OCI-M2 (cell line): ENCODE measurements around the gene OLIG1.

Source experiments
- DNase-seq: peaks from one replicate; lab custom pipeline; 2025; ENCODE audit not compliant: unreplicated experiment; lab: John Stamatoyannopoulos, UW

OLIG1 gene

DNA sequence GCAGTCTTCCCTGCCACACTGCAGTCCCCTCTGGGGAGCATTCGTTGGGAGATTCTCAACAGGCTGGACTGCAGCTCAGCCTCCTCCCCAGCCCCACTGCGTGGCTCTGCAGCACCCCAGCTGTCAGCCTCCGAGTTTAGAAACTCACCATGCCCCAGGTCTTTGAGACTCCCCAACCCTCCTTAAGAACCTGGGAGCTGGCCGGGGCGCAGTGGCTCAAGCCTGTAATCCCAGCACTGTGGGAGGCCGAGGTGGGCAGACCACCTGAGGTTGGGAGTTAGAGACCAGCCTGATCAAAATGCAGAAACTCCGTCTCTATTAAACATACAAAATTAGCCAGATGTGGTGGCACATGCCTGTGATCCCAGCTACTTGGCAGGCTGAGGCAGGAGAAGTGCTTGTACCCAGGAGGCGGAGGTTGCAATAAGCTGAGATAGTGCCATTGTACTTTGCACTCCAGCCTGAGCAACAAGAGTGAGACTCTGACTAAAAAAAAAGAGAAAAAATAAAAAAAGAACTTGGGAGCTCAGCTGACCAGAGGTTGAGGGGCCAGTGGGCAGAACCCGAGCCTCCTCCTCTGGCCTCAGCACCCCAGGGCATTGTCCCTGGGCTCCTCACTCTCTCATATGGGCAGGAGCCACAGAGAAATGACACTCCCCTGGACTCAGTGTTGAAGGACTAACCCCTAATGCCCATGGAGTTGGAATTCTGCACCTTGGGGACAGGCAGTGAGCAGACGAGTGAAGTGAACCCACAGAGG lies 38.6 kb upstream of the OLIG1 start:
- DNase-seq: no peak

DNA sequence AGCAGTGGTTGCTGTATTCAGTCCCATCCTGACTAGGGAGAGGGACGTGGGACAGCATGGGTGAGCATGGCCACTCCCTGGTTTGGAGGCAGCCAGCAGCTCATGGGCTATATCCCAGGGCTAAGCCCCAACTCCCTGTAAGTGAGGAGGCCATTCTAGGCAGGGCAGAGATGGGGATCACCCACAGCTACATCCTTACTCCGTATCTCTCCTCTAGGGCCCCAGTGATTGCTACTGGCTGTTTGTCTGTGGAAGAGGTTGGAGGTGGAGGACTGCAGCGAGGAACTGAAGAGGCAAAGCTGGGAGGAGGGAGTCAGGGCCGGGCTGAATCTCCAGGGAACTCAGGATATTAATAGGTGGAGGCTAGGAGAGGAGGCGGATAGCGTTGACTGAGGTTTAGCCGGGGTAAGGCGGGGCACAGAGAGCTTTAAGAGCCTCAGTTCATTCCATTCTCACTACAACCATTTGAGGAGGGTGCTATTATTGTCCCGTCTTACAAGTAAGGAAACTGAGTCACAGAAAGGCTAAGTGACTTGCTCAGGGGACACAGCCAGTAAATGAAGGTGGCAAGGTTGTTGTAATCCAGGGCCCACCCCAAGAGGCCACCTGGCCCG lies 37.4 kb upstream of the OLIG1 start:
- DNase-seq: no peak

DNA sequence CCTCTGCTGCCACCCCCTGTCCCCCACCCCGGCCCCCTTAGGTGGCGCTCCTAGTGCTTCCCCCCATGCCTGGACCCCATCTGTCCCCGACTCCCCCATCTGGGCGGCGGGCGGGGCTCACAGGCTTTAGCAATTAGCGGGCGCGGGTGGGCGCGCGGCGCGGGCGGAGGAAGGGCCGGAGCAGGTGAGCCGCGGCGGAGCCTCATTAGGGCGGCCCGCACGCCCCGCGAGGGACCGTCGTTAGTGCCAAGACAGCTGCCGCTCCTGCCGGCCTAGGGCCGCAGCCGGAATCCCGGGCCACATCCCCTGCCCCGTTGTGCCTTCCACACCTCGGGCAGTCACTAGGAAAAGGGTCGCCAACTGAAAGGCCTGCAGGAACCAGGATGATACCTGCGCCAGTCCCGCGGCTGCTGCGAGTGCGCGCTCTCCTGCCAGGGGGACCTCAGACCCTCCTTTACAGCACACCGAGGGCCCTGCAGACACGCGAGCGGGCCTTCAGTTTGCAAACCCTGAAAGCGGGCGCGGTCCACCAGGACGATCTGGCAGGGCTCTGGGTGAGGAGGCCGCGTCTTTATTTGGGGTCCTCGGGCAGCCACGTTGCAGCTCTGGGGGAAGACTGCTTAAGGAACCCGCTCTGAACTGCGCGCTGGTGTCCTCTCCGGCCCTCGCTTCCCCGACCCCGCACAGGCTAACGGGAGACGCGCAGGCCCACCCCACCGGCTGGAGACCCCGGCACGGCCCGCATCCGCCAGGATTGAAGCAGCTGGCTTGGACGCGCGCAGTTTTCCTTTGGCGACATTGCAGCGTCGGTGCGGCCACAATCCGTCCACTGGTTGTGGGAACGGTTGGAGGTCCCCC lies 36.6 kb upstream of the OLIG1 start:
- no peak for DNase-seq

DNA sequence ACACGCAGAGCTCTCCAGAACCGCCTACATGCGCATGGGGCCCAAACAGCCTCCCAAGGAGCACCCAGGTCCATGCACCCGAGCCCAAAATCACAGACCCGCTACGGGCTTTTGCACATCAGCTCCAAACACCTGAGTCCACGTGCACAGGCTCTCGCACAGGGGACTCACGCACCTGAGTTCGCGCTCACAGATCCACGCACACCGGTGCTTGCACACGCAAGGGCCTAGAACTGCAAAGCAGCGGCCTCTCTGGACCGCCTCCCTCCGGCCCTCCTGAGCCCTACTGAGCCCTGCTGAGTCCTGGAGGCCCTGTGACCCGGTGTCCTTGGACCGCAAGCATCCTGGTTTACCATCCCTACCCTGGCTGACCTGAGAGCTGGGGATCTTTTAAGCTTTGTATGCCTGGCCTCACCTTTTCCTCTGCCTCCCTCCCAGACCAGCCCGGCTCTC lies 36.0 kb upstream of the OLIG1 start:
- no peak for DNase-seq

DNA sequence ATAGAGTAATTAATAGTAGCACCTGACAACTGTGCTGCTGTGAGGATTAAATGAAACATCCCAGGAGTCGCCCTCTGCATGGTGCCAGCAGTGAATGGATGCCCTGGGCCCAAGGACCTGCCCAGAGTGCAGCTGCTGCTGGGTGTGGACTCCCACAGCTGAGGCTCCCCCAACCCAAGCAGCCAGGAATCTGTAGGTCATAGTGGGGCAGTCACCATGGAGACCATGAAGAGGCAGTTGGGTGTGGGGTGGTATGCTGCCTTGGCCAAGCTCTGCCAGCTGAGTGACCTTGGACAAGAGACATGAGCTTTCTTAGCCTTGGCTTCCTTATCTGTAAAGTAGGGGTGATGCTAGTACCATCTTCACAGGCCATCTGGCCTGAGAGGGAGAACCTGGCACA lies 34.8 kb upstream of the OLIG1 start:
- DNase-seq: no peak

DNA sequence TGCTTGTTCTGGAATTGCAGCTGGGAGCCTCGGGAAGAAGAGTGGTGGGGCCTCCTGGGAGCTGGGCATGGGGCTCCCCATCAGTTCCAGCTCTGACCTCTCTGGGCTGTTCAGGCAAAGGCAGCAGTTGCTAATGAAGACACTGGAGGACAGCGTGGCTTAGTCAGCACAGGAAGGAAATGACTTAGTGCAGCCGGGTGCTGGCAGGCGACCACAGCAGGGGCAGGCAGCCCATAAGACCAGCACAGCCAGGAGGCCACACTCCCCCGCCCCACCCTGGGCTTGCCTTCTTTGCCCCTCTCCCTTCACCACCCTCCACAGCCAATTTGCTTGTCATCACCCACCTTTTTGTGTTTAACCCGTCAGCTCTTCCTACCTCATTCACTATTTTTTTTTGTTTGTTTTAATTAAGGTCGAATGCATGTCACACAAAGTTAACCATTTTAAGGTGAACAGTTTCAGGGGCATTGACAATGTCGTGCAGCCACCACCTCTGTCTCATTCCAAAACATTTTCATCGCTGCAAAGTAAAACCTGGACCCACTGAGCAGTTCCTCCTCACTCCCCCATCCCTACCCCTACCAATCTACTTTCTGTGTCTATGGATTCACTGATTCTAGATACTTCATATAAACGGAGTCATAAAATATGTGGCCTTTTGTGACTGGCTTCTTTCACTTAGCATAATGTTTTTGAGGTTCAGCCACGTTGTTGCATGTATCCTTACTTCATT lies 33.3 kb upstream of the OLIG1 start:
- no peak for DNase-seq

DNA sequence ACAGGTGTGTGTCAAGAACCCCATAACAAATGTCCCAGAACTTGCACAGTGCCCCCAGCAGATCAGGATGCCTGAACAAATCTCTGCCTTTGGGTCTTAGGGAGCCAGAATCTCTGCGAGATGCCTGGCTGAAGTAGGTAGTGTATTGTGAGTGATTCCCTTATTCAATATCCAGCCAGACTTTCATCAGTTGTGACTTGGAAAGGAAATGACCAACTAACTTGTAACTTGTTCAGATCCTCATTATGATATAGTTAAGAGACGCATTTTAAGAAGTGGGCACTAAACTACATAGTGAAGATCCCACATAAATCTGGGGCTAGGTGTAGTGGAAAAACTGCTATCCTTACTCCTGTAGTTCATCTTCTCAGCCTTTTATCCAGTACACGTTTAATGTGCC lies 32.4 kb upstream of the OLIG1 start:
- no peak for DNase-seq

DNA sequence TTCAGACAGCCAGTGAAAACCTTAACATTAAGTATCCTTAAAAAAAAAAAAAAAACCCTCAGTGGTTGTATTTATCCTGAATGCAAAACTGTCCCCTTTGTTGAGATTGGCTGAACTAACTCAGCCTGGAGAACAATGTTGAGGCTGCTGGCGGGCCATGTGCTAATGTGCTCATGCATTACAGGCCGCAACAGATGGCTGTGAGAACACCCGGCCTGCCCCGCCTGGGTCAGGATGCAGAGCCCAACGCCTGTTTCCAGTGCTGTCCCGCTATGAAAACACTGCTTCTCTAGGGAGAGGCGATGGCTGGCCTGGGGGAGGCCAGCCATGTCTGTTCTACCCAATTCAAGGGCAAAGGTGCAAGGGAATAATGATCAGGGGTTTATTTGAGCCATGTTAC lies 30.4 kb upstream of the OLIG1 start:
- DNase-seq: no peak

DNA sequence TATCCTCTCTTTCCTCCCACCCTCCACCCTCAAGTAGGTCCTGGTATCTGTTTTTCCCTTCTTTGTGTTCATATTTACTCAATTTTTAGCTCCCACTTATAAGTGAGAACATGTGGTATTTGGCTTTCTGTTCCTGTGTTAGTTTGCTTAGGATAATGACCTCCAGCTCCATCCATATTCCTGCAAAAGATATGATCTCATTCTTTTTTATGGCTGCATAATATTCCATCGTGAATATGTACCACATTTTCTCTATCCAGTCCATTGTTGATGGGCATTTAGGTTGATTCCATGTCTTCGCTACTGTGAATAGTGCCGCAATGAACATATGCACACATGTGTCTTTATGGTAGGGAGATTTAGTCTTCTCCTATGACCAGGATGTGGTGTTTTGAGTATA lies 29.7 kb upstream of the OLIG1 start:
- no peak for DNase-seq

DNA sequence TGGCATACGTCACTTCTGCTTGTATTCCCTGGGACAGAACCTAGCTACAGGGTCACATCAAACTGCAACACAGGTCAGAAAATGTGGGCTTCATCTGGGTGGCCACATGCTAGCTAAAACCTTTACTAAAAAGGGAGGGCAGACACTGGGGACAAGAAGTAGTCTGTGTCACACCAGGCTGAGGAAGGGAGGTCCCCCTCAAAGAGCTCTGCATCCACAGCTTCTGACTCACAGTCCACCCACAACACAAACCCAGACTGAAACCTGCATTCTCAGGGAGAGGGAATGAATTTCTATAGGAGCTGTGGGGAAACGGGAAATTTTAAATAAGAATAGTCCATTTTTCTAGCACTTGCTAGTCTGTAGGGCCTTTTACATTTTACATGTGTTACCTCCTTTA lies 28.0 kb upstream of the OLIG1 start:
- DNase-seq: no peak

DNA sequence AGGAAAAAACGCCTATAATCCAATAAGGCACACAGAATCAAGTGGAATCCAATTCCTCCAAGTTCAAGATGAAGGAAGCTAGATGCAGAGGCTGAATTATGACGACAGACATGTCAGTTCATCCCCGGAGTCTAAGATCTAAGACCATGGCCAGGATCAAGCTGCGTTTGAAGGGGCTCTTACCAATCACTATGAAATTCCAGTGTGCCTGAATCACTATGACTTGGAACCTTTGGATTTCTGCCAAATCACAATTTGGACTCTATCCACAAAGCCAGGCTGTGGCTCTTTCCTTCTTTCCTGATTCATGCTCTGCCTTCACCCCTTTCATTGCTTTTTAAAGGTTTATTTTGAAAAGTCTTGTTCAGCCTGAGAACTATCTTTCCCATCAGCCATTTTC lies 27.1 kb upstream of the OLIG1 start:
- DNase-seq: no peak

DNA sequence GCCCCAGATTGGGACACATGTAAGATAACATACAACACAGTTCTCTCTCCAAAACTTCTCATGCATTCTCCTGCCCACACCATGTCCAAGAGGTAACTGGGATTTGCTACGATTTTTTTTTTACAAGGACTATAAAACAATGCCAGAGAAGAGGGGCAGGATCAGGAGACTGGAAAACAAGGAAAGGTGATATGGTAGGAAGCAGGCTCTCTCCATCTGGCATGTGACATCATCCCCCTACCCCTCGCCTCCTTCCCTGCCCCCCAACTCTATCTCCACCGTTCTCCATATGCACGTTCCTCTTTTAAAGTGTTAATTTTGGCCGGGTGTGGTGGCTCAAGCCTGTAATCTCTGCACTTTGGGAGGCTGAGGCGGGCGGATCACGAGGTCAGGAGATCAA lies 23.5 kb upstream of the OLIG1 start:
- no peak for DNase-seq

DNA sequence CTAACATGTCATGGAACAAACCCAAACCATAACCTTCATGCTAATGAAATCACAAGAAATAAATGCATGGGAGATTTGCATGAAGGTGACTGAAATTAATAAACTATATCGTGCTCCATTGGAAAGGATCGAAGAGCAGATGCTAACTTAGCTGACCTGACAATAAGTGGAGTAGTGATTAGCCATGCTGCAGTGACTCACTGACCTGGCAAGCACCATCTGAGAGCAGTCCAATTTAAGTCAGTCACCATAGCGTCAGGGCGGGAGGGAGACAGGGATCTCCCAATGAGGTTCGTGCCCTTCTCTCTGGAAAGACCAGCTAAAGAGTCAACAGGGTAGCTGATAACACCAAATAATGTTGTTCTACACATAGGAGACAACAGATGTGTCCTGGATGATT lies 22.7 kb upstream of the OLIG1 start:
- DNase-seq: no peak

DNA sequence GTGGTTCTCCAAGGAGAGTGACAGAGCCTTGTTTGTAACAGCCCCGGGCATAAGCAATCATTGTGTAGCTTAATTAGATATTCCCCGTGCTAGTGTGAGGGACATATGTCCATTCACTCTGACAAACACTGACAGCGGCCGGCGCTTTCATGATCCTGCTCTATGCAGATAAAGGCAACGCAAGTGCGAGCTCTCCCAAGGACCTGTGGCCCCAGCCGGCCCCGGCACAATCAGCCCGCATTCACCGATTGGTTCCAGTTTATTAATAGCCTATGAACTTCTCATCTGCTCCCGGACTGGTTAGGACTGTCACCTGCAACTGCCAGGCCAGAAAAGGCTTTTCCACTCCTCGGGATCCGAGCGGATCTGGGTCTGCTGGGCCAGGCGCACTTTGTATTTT lies 18.0 kb upstream of the OLIG1 start:
- no peak for DNase-seq

DNA sequence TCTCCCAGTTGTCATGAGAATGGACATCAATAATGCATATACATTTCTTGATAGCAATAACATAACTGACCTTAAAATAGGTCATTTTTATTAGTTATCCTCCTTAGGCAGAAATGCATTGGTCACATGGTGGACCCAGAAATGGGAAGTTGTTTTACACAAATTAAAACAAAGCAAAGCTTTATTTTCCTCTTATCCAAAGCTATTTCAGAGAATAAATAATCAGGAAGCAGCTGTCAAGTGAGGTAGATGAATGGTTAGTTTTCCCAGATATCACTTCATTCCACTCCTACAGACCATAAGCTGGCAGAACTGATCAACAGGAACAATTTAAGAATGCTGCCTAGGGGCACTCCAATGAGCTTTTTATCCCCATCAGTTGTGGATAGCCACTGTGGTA lies 16.0 kb upstream of the OLIG1 start:
- no peak for DNase-seq

DNA sequence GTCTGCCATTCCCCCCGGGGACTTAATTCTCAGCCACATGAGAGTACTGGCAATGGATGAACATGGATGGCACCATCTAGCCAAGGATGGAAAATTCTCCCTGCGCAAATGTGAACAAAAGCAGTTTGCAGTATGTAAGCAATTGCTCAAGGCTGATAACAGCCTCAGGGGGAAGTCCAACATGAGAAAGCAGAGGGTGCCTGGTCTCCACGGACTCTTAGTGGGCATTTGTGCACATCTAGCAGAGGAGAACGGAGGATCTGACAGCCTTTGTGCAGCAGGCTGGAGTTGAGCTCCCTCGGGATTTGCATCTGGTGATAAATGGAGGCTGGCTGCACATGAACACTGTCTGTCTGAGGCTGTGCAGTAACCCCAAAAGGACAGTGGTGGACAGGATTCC lies 13.9 kb upstream of the OLIG1 start:
- no peak for DNase-seq

DNA sequence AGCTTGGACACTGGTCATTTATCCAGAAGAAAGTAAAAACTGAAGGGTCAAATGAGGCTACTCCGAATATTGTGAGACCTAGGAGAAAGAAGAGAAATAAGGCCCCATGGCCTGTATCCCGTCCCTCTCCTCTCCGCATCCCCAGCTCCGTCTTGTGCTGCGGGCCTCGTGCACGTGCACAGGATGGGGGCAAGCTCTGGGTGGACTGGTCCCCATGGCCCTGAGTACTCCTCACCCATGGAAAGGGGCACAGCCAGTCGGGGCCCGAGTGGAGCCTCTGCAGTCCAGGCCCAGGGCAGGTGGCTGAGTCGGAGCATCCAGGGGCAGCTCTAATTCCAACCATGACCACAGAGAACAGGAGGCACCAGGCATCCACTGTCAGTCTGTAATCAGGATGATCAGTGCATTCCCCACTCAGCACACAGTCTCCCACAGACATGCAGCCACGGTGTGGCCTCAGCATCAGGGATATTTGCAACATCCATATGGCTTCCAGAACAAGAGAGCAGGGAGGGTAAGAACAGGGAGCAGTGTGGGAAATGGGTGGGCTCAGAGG lies 12.5 kb upstream of the OLIG1 start:
- no peak for DNase-seq

DNA sequence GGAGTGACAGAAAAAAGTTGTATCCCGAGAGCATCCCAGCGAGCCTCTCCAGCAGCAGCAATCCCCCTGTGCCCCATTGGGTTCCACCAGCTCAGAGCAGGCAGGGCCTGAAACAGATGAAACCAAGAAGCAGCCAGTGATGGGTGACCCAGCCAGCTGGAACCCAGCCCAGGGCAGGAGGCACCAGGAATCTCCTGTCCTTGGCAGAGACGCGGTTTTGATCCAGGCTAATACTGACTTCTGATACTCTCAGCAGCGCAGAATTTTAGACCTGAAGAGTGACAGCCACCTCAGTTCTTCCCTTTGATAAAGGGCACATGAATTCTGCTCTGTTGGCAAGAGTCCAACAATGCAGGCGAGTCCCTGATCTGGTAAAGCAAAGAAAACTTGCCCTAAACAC lies 11.4 kb upstream of the OLIG1 start:
- DNase-seq: no peak

DNA sequence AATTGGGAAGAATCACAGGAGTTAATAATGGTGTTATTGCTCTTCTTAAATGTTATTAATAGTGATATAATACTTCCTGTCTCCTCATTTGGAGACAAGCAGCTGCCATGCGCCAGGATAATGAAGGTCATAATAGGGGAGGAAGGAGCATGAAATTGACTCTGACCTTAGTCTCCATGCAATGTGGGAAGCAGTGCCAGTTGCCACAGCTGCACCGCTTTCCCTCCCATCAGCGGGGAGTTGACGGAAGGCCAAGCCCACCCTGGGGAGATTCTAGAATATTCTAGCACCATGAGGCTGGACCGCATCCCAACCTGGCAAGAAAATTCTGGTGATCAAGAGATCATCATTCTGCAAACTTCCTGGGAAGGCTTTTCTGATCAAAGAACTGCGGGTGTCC lies 11.0 kb upstream of the OLIG1 start:
- DNase-seq: no peak

DNA sequence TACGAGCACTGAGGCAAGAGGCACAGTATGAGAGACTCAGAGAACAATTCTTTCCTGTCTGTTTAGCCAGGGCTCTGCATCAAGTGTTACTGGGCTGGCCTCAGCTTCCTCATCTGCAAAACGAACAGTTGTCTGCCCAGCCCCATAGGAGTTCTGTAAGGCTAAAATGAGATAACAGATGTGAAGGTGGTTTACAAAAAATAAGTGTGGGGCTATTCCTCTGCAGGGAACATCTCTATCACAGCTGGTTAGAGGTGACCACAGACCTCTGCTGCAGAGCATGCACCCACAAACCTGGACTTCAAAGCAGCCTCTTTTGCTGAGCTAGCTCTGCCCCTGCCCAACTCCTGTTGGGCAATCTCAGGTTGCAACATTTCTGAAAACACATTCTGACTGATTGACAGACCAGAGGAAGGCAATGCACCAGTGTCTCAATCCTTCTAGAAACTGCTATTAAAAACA lies 10.5 kb upstream of the OLIG1 start:
- DNase-seq: no peak

DNA sequence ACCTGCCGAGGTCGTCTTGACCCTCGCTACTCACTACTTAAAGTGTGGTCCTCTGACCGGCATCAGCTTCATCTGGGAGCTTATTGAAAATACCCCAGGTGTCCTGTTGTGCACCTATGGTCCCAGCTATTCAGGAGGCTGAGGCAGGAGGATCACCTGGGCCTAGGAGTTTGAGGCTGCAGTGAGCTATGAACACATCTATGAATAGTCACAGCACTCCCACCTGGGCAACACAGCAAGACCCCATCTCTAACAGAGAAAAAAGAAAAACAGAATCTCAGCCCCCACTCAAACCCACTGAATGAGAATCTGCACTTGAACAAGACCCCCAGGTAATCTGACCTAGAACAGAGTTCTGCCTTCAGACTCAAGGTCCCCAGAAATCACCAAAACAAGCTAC lies 8.7 kb upstream of the OLIG1 start:
- no peak for DNase-seq
